ENCODE data around the gene N4BP3.

N4BP3 gene

GRCh38 chr5:178107756-178108310 lies 5.5 kb upstream of the N4BP3 start:
- no peak for TF ChIP-seq CTCF (IDR thresholded peaks at IDR 0.05; ENCODE audit: control insufficient read depth, insufficient read depth, low read depth, low read length, missing control alignments)
- H3K4me3 ChIP-seq (ENCODE audit: control insufficient read depth, low read depth, low read length), result no peak overlapping the region
- no peak for DNase-seq (ENCODE audit: low read depth)

GRCh38 chr5:178108446-178108845 lies 4.9 kb upstream of the N4BP3 start:
- H3K4me3 ChIP-seq (ENCODE audit: control insufficient read depth, low read depth, low read length), result no peak overlapping the region
- no peak for TF ChIP-seq CTCF (IDR thresholded peaks at IDR 0.05; ENCODE audit: control insufficient read depth, insufficient read depth, low read depth, low read length, missing control alignments)
- no peak for DNase-seq (ENCODE audit: low read depth)

GRCh38 chr5:178108966-178109365 lies 4.4 kb upstream of the N4BP3 start:
- no peak for TF ChIP-seq CTCF (IDR thresholded peaks at IDR 0.05; ENCODE audit: control insufficient read depth, insufficient read depth, low read depth, low read length, missing control alignments)
- H3K4me3 ChIP-seq (ENCODE audit: control insufficient read depth, low read depth, low read length), result no peak overlapping the region
- no peak for DNase-seq (ENCODE audit: low read depth)

- no peak for TF ChIP-seq CTCF (IDR thresholded peaks at IDR 0.05; ENCODE audit: control insufficient read depth, insufficient read depth, low read depth, low read length, missing control alignments)
Measured at GRCh38 chr5:178110511-178110910, 2.8 kb upstream of the N4BP3 start.

GRCh38 chr5:178111925-178112324 lies 1.4 kb upstream of the N4BP3 start:
- DNase-seq (ENCODE audit: low read depth), result peak; percentile 41
- no peak for TF ChIP-seq CTCF (IDR thresholded peaks at IDR 0.05; ENCODE audit: control insufficient read depth, insufficient read depth, low read depth, low read length, missing control alignments)
- H3K4me3 ChIP-seq (ENCODE audit: control insufficient read depth, low read depth, low read length), result no peak overlapping the region

More at GRCh38 chr5:178110511-178110910, 2.8 kb upstream of the N4BP3 start:
- DNase-seq (ENCODE audit: low read depth), result no peak
- no peak overlapping the region for H3K4me3 ChIP-seq (ENCODE audit: control insufficient read depth, low read depth, low read length)

- no peak overlapping the region for H3K4me3 ChIP-seq (ENCODE audit: control insufficient read depth, low read depth, low read length)
- TF ChIP-seq CTCF (IDR thresholded peaks at IDR 0.05; ENCODE audit: control insufficient read depth, insufficient read depth, low read depth, low read length, missing control alignments), result no peak
- no peak for DNase-seq (ENCODE audit: low read depth)
Measured at GRCh38 chr5:178112545-178112944, 787 bp upstream of the N4BP3 start.
